Smooth muscle cell (in vitro differentiated cells): ENCODE results near the gene GALNT16. TPM values are rescaled to one million over a fixed set of nuclear protein-coding genes. Genes with fewer than 3 reads are reported as not detected.

Experiments
- DNase-seq: peaks from one replicate; lab custom pipeline; 2025; ENCODE audit not compliant: unreplicated experiment; lab: John Stamatoyannopoulos, UW
- H2AFZ ChIP-seq: fragments of 200-600 bp; sonication (generic); 2 replicates; pipeline ENCODE4 v1.6.0; 2016; ENCODE audit warnings: antibody characterized with exemption, low read depth, mild to moderate bottlenecking
- H3F3A ChIP-seq: fragments of 200-600 bp; sonication (generic); 2 replicates; pipeline ENCODE4 v1.6.0; 2017; ENCODE audit warnings: antibody characterized with exemption, low read depth
- H3K27ac ChIP-seq: fragments of 200-600 bp; sonication (generic); 2 replicates; pipeline ENCODE4 v1.5.1; 2016; ENCODE audit warnings: low read depth, mild to moderate bottlenecking
- H3K27me3 ChIP-seq: fragments of 200-600 bp; sonication (generic); 2 replicates; pipeline ENCODE4 v1.6.1; 2016; ENCODE audit warnings: low read depth, mild to moderate bottlenecking
- H3K36me3 ChIP-seq: fragments of 200-600 bp; sonication (generic); 2 replicates; pipeline ENCODE4 v1.5.1; 2016; ENCODE audit warnings: low read depth
- H3K4me1 ChIP-seq: fragments of 200-600 bp; sonication (generic); 2 replicates; pipeline ENCODE4 v1.5.1; 2016; ENCODE audit warnings: low read depth
- H3K4me2 ChIP-seq: fragments of 200-600 bp; sonication (generic); 2 replicates; pipeline ENCODE4 v1.6.0; 2016; ENCODE audit warnings: mild to moderate bottlenecking
- H3K4me3 ChIP-seq: fragments of 200-600 bp; sonication (generic); 2 replicates; pipeline ENCODE4 v1.5.1; 2016; ENCODE audit warnings: mild to moderate bottlenecking
- H3K79me2 ChIP-seq: fragments of 200-600 bp; sonication (generic); 2 replicates; pipeline ENCODE4 v1.6.0; 2016; ENCODE audit warnings: low read depth, mild to moderate bottlenecking
- H3K9ac ChIP-seq: fragments of 200-600 bp; sonication (generic); 2 replicates; pipeline ENCODE4 v1.6.0; 2016; ENCODE audit warnings: low read depth
- H3K9me3 ChIP-seq: fragments of 200-600 bp; sonication (generic); replicated peaks from 2 replicates; pipeline ENCODE4 v1.5.1; 2016; ENCODE audit warnings: low read depth
- H4K20me1 ChIP-seq: fragments of 200-600 bp; sonication (generic); 2 replicates; pipeline ENCODE4 v1.6.0; 2016; ENCODE audit warnings: low read depth
- WGBS: methylation state at CpG from one replicate; pipeline ENCODE4 v1.1.7; 2016; ENCODE audit warnings: low lambda C conversion rate; 5-methylcytosine and 5-hydroxymethylcytosine counted together
- polyA plus RNA-seq: library from polyadenylated mRNA; unstranded; fragments of >200 nt; fragmentation: Nextera tagmentation; extraction: Ambion mirVana; gene quantifications from 2 replicates; pipeline ENCODE4 v1.2.1, GENCODE V29; 2016
- total RNA-seq: library from RNA; depleted of rRNA; stranded (reverse); fragments of >200 nt; gene quantifications from 2 replicates; pipeline ENCODE4 v1.2.3, GENCODE V29; 2014
- TF ChIP-seq, protein P1 (sequence below): fragments of 200-600 bp; sonication (generic); IDR thresholded peaks from 2 replicates; pipeline ENCODE4 v1.5.1; 2017; ENCODE audit warnings: borderline replicate concordance, mild to moderate bottlenecking, antibody characterized with exemption; ENCODE audit not compliant: insufficient read depth, poor library complexity, severe bottlenecking

The GALNT16 gene
- total and polyA plus RNA-seq, 2 experiments from 2014 or later, result 0.54 to 4.7 TPM

DNA sequence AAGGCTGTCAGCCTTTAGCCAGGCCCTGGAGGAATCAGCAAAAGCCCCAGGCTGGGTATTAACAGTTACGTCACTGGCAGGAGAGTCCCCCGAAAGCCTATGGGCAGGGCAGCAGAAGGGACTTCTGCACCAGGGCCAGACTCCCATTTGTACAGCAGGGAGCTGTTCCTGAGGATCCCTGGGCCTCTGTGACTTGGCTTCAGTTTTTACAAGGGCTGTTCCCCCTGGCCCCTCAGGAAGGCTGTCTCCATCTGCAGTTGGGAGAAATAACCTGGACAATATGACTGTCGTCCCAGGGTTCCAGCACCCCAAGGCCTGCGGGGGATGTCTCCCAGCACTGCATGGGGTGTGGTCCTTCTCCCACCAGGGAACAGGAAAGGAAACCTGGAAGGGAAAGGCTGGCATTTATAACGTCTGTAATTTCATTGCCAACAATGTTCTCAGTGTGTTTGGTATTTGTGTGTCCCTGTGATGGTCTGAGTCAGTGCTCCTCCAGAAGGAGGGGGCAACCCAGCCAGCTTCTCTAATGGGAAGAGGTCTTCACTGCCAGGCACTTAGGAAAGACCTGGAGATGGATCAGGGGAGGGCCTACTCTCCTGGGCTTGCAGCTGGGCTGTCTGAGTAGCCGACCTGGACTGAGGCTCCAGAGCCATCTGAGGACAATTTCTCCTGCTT is 95.8 kb downstream of the GALNT16 start:
- Histone ChIP-seq H2AFZ (no peak overlapping the region), H3K9ac (no peak overlapping the region), H3F3A (no peaks in the 10 kb centered on the region), H4K20me1 (no peaks in the 10 kb centered on the region), H3K4me3 (no peak overlapping the region), H3K4me2 (no peak overlapping the region), H3K36me3 (no peaks in the 10 kb centered on the region), H3K4me1 (no peaks in the 10 kb centered on the region), H3K27me3 (peaks cover 4% of the 10 kb centered on the region), H3K79me2 (no peaks in the 10 kb centered on the region), H3K27ac (no peak overlapping the region), H3K9me3 (no peaks in the 10 kb centered on the region)
- no peak for DNase-seq
- 75% methylated on average over 6 of the region's 6 CpGs for whole genome bisulfite sequencing
- TF ChIP-seq, protein P1, sequence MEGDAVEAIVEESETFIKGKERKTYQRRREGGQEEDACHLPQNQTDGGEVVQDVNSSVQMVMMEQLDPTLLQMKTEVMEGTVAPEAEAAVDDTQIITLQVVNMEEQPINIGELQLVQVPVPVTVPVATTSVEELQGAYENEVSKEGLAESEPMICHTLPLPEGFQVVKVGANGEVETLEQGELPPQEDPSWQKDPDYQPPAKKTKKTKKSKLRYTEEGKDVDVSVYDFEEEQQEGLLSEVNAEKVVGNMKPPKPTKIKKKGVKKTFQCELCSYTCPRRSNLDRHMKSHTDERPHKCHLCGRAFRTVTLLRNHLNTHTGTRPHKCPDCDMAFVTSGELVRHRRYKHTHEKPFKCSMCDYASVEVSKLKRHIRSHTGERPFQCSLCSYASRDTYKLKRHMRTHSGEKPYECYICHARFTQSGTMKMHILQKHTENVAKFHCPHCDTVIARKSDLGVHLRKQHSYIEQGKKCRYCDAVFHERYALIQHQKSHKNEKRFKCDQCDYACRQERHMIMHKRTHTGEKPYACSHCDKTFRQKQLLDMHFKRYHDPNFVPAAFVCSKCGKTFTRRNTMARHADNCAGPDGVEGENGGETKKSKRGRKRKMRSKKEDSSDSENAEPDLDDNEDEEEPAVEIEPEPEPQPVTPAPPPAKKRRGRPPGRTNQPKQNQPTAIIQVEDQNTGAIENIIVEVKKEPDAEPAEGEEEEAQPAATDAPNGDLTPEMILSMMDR, result no peak

DNA sequence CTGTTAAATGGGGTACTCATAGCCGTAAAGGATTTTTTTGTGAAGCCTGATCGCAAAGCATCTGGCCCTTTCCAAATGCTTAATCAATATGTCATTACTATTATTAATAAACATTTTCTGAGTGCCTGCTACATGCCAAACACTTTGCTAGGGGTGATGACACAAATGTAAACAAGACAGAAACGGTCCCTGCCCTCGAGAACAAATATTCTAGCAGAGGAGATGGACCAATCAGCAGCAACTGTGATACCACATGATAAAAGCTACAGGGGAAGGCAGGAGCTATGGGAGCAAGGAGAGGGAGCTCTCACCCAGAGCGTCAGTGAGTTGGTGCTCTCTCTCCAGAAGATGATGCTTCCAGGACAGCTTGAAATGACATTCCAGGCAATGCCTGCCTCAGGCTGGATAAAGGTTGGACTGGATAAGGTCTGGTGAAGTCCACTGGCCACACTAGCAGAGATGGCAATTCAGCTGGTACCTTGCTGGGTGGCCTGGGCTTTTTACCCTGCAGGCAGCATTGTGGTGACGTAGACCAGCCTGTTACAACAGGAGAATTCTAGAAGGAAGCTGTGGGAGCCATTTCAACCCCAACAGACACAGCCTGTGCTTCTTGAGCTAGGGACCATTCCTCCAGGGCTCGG is 97.1 kb downstream of the GALNT16 start:
- DNase-seq, result no peak
- TF ChIP-seq, protein P1, result no peak
- no peaks in the 10 kb centered on the region for H3F3A ChIP-seq
- 77% methylated on average over 7 of the region's 7 CpGs for WGBS
- H3K27me3 ChIP-seq, result peaks cover 4% of the 10 kb centered on the region
- H3K9me3 ChIP-seq, result no peaks in the 10 kb centered on the region
- no peaks in the 10 kb centered on the region for H3K79me2 ChIP-seq
- H3K27ac ChIP-seq, result no peak overlapping the region
- H2AFZ ChIP-seq, result no peak overlapping the region
- H3K4me1 ChIP-seq, result no peaks in the 10 kb centered on the region
- no peak overlapping the region for H3K4me2 ChIP-seq
- no peak overlapping the region for H3K9ac ChIP-seq
- no peak overlapping the region for H3K4me3 ChIP-seq
- no peaks in the 10 kb centered on the region for H3K36me3 ChIP-seq
- H4K20me1 ChIP-seq, result no peaks in the 10 kb centered on the region

DNA sequence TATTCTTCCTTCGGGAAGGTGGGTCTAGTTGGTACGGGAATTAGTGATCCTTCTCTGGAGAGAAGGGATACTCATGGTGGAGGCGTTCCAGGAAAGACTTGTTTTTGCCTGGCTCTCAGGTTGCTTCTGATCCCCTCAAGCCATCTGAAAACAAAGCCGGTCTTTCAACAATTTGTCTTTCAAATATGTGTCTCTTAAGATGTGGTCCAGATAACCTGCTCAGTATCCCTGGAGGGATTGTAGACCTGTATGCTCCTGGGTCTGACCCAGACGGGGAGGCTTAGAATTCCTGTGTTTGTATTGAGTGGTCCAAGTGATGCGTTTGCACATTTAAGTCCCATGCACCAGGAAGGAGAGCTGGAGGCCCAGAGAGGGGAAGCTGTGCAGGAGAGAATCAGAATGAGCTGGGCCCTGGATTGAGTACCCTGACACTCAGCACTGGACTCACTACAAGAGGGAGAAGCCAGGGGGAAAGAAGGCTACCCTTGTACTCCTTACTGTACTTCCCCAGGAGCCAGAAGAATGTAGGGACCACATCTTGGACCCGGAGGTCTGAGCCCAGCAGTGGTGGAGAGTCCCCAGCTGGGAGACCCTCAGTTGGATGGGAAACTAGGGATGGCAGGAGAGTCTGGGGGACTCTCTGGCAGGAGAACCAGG is 97.7 kb downstream of the GALNT16 start:
- no peak overlapping the region for H2AFZ ChIP-seq
- no peaks in the 10 kb centered on the region for H3K4me1 ChIP-seq
- TF ChIP-seq, protein P1, result no peak
- 69% methylated on average over 7 of the region's 7 CpGs for WGBS
- no peak overlapping the region for H3K4me3 ChIP-seq
- no peaks in the 10 kb centered on the region for H3F3A ChIP-seq
- DNase-seq, result no peak
- H3K27ac ChIP-seq, result no peak overlapping the region
- peaks cover 4% of the 10 kb centered on the region for H3K27me3 ChIP-seq
- H3K4me2 ChIP-seq, result no peak overlapping the region
- H3K79me2 ChIP-seq, result no peaks in the 10 kb centered on the region
- H3K9me3 ChIP-seq, result no peaks in the 10 kb centered on the region
- no peaks in the 10 kb centered on the region for H4K20me1 ChIP-seq
- H3K36me3 ChIP-seq, result no peaks in the 10 kb centered on the region
- H3K9ac ChIP-seq, result no peak overlapping the region
